HG03095 (cell line): Measurements from ENCODE around the gene RNF212B.

Experiments used
- ATAC-seq: cut with Tn5 transposase; IDR thresholded peaks from one replicate; pipeline ENCODE4 v1.9.1; 2021; ENCODE audit warnings: moderate library complexity; ENCODE audit not compliant: unreplicated experiment

RNF212B gene

GRCh38 chr14:23294734-23295561 is 57.2 kb downstream of the RNF212B start:
- ATAC-seq: no peak

GRCh38 chr14:23296012-23296777 is 58.5 kb downstream of the RNF212B start:
- ATAC-seq: no peak

GRCh38 chr14:23297096-23297495 is 59.4 kb downstream of the RNF212B start:
- ATAC-seq: no peak

- no peak for ATAC-seq
These were observed 60.0 kb downstream of the RNF212B start for GRCh38 chr14:23297611-23298277.

GRCh38 chr14:23299211-23299957 is 61.6 kb downstream of the RNF212B start:
- no peak for ATAC-seq

GRCh38 chr14:23299986-23300686 is 62.4 kb downstream of the RNF212B start:
- no peak for ATAC-seq

GRCh38 chr14:23300687-23301223 is 63.0 kb downstream of the RNF212B start:
- no peak for ATAC-seq

GRCh38 chr14:23301288-23301968 is 63.7 kb downstream of the RNF212B start:
- ATAC-seq: peak; percentile 72

- peak; percentile 4 for ATAC-seq
These were observed 64.2 kb downstream of the RNF212B start for GRCh38 chr14:23301969-23302289.

GRCh38 chr14:23302290-23303225 is 64.8 kb downstream of the RNF212B start, which contains the start of gene PPP1R3E:
TSS of gene PPP1R3E (minus strand) at chr14:23302859. CDS start at chr14:23302576, 283 bp downstream.
- ATAC-seq: peak; percentile 34

- peak; percentile 27 for ATAC-seq
These were observed 68.8 kb downstream of the RNF212B start, which contains the start of gene BCL2L2 for GRCh38 chr14:23306412-23307145. TSS of gene BCL2L2 (plus strand) at chr14:23306833. CDS start at chr14:23307768, 935 bp downstream.

GRCh38 chr14:23307146-23307530 is 69.4 kb downstream of the RNF212B start:
- ATAC-seq: no peak

GRCh38 chr14:23307687-23308644 is 70.2 kb downstream of the RNF212B start:
- ATAC-seq: no peak

GRCh38 chr14:23308721-23309445 is 71.1 kb downstream of the RNF212B start:
- ATAC-seq: no peak

GRCh38 chr14:23310546-23310945 is 72.8 kb downstream of the RNF212B start:
- no peak for ATAC-seq

GRCh38 chr14:23316300-23316699 is 78.6 kb downstream of the RNF212B start:
- no peak for ATAC-seq
